GM04504 (cell line): ENCODE results near the gene APOE.
A peak's percentile ranks its signal among the peaks of the same experiment; 100 is the strongest.

Experiments
- DNase-seq: peaks from one replicate; pipeline ENCODE4 v3.0.0-alpha.2; 2012; ENCODE audit warnings: low read depth

Gene APOE

GRCh38 chr19:44954649-44955504 is 49.3 kb downstream of the APOE start, which contains the start of gene CLPTM1:
Gene CLPTM1 (plus strand): TSS chr19:44955380. CDS start chr19:44955396, 16 bp downstream.
- peak; percentile 94 for DNase-seq

- DNase-seq: no peak
These were observed 50.2 kb downstream of the APOE start for GRCh38 chr19:44955505-44956439.

GRCh38 chr19:44957526-44957925 is 51.9 kb downstream of the APOE start:
- no peak for DNase-seq

GRCh38 chr19:44958090-44958489 is 52.5 kb downstream of the APOE start:
- DNase-seq: no peak
